Neutrophil (primary cell): Measurements from ENCODE around the gene CRTC3.

ENCODE experiments used
- H3K27ac ChIP-seq: fragments of 200-600 bp; sonication (generic); 2 replicates; pipeline ENCODE4 v1.5.1; 2016; ENCODE audit warnings: mild to moderate bottlenecking, moderate library complexity
- H3K27me3 ChIP-seq: fragments of 200-600 bp; sonication (generic); 2 replicates; pipeline ENCODE4 v1.6.0; 2016; ENCODE audit warnings: mild to moderate bottlenecking
- H3K36me3 ChIP-seq: fragments of 200-600 bp; sonication (generic); 2 replicates; pipeline ENCODE4 v1.5.1; 2017
- H3K4me1 ChIP-seq, 2 experiments: fragments of 200-600 bp in 1 of 2; sonication (generic) in 1 of 2; 1 replicate in 1 of 2; 2 replicates in 1 of 2; pipeline versions ENCODE4 v1.5.1 to v1.6.1; 2013 to 2016; ENCODE audit warnings: low read depth in 1 of 2, low read length in 1 of 2, mild to moderate bottlenecking in 1 of 2, moderate library complexity in 1 of 2; ENCODE audit not compliant: control insufficient read depth in 1 of 2, insufficient read depth in 1 of 2
- H3K4me3 ChIP-seq, 2 experiments: fragments of 200-600 bp in 1 of 2; sonication (generic) in 1 of 2; 1 replicate in 1 of 2; 2 replicates in 1 of 2; pipeline ENCODE4 v1.5.1; 2013 to 2016; ENCODE audit warnings: low read depth in 1 of 2, low read length in 1 of 2, mild to moderate bottlenecking in 1 of 2, moderate library complexity in 1 of 2
- H3K9me3 ChIP-seq: fragments of 200-600 bp; sonication (generic); 2 replicates; pipeline ENCODE4 v1.5.1; 2016
- TF ChIP-seq, protein P1 (sequence below): fragments of 200-600 bp; sonication (generic); IDR thresholded peaks from 2 replicates; pipeline ENCODE4 v1.5.1; 2016; ENCODE audit warnings: antibody characterized with exemption

The CRTC3 gene

DNA sequence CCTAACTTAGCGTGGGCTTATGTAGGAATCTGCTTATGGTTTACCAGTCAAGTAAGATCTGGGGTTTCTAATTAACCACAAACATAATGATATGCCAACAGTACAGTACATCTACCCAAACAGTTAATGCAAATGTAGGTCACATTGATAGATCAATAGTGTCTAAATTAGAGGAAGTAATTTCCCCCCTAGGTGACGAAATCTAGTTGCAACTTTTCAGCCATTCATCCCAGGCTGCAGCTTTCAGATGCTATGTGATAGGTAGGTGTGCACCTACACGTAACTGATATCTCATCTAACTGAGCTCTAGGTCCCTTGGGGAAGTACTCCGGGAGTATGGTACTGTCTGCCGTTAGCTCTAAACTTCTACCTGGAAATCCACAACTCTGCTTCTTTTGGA is 57.2 kb downstream of the CRTC3 start:
- peaks cover 6% of the 10 kb centered on the region for H3K27me3 ChIP-seq
- H3K27ac ChIP-seq: no peak overlapping the region
- TF ChIP-seq, protein P1, sequence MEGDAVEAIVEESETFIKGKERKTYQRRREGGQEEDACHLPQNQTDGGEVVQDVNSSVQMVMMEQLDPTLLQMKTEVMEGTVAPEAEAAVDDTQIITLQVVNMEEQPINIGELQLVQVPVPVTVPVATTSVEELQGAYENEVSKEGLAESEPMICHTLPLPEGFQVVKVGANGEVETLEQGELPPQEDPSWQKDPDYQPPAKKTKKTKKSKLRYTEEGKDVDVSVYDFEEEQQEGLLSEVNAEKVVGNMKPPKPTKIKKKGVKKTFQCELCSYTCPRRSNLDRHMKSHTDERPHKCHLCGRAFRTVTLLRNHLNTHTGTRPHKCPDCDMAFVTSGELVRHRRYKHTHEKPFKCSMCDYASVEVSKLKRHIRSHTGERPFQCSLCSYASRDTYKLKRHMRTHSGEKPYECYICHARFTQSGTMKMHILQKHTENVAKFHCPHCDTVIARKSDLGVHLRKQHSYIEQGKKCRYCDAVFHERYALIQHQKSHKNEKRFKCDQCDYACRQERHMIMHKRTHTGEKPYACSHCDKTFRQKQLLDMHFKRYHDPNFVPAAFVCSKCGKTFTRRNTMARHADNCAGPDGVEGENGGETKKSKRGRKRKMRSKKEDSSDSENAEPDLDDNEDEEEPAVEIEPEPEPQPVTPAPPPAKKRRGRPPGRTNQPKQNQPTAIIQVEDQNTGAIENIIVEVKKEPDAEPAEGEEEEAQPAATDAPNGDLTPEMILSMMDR: no peak
- no peak overlapping the region for H3K4me3 ChIP-seq
- H3K4me1 ChIP-seq: peaks cover 0 to 9% of the 10 kb centered on the region in 2 experiments
- H3K9me3 ChIP-seq: no peaks in the 10 kb centered on the region
- no peaks in the 10 kb centered on the region for H3K36me3 ChIP-seq

DNA sequence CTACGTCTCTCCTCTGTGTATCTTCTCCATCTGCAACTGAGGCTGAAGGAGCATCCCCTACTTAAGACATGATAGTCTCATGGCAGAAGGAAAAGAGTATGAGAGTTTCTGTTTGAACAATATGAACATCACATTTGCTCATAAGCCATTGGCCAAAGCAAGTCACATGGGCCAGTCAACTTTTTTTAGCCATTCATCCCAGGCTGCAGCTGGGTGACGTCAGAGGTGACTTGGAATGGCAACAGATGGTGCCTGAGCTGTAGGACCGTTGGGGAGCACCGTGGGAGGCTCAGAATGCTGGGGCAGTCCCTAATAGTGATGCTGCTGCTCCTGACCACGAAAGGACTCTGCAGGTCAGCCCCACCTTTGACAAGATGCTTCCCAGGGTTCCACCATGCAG is 58.7 kb downstream of the CRTC3 start:
- peaks cover 0 to 9% of the 10 kb centered on the region in 2 experiments for H3K4me1 ChIP-seq
- TF ChIP-seq, protein P1: no peak
- H3K9me3 ChIP-seq: no peaks in the 10 kb centered on the region
- H3K27ac ChIP-seq: no peak overlapping the region
- no peaks in the 10 kb centered on the region for H3K36me3 ChIP-seq
- peaks cover 12% of the 10 kb centered on the region for H3K27me3 ChIP-seq
- no peak overlapping the region for H3K4me3 ChIP-seq

DNA sequence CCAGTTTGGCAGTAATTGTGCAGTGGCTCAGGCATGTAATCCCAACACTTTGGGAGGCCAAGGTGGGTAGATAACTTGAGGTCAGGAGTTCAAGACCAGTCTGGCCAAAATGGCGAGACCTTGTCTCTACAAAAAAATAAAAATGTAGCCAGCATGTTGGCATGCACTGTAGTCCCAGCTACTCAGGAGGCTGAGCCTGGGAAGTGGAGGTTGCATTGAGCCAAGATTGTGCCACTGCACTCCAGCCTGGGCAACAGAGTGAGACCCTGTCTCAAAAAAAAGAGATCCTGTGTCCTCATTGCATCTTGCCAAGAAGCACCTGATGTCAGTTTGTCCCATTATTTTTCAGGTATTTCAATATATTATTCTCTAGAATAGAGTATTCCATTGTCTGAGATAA is 61.8 kb downstream of the CRTC3 start:
- no peak overlapping the region for H3K27ac ChIP-seq
- TF ChIP-seq, protein P1: no peak
- no peaks in the 10 kb centered on the region for H3K9me3 ChIP-seq
- H3K4me3 ChIP-seq: no peak overlapping the region
- H3K27me3 ChIP-seq: peaks cover 28% of the 10 kb centered on the region
- no peaks in the 10 kb centered on the region for H3K36me3 ChIP-seq
- H3K4me1 ChIP-seq: peaks cover 11 to 18% of the 10 kb centered on the region in 2 experiments

DNA sequence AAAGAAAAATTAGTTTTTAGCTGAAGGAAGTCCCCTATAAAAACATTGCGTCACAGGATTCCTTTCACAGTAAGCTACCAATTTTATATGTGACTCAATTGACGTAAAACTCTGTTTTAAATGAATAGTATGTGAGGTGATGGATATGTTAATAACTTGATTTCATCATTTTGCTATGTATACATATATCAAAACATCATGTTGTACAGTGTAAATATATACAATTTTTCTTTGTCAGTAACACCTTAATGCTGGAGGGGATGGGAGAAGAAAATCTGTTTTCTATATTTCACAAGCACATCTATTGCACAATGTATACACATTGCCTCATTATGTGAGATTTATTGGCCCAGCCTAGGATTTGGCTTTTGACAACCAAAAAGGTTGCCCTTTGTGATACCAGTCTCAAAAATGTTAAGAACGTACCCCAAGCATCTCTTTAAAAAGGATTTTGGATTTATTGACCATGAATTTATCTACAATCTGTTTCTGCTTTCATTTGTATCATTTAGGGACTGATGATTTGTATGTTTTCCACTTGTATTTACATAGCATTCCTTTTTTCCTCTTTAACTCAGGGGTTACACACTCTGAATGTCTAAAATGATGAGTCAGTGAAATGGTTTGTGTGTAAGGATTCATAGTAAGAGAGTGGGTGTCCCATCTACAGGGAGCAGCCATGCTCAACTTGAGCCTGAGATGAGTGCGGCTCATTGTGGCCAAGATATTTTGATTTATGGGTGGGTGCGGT is 62.6 kb downstream of the CRTC3 start:
- no peak overlapping the region for H3K27ac ChIP-seq
- H3K27me3 ChIP-seq: peaks cover 28% of the 10 kb centered on the region
- H3K4me3 ChIP-seq: no peak overlapping the region
- TF ChIP-seq, protein P1: no peak
- no peaks in the 10 kb centered on the region for H3K36me3 ChIP-seq
- H3K4me1 ChIP-seq: peaks cover 11% of the 10 kb centered on the region in 2 experiments
- H3K9me3 ChIP-seq: no peaks in the 10 kb centered on the region

DNA sequence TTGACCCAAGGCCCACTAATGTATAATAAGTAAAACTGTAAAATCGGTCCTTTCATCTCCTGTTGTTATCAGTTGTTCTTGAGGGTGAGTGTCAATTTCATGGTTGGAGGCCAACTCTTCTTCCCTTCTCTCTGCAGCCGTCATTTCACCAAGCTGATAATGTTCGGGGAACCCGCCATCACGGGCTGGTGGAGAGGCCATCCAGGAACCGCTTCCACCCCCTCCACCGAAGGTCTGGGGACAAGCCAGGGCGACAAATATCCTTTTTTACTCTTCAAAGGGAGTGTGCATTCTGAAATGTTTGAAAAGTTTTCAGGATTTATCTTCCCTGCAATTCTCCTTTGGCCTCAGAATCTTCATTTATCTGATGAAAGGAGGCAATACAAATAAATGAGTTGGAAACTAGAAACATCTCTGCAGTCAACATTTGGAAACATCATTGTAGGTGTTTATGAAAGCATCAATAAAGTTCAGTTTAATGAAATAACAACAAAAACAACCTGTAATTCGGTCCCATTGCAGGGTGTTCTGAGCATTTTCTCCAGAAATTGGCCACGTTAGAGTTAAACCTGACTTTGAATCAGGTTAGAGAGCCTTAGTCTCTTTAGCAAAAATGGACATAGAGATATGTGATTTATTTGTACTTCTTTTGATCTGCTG is 63.9 kb downstream of the CRTC3 start:
- TF ChIP-seq, protein P1: no peak

More for the DNA sequence above, 63.9 kb downstream of the CRTC3 start:
- H3K4me1 ChIP-seq: peaks cover 11% of the 10 kb centered on the region in 2 experiments
- no peak overlapping the region for H3K27ac ChIP-seq
- no peaks in the 10 kb centered on the region for H3K9me3 ChIP-seq
- H3K36me3 ChIP-seq: no peaks in the 10 kb centered on the region
- H3K27me3 ChIP-seq: peaks cover 38% of the 10 kb centered on the region
- no peak overlapping the region for H3K4me3 ChIP-seq
